Measurements from ENCODE around the gene CROCC2.

Gene CROCC2

DNA sequence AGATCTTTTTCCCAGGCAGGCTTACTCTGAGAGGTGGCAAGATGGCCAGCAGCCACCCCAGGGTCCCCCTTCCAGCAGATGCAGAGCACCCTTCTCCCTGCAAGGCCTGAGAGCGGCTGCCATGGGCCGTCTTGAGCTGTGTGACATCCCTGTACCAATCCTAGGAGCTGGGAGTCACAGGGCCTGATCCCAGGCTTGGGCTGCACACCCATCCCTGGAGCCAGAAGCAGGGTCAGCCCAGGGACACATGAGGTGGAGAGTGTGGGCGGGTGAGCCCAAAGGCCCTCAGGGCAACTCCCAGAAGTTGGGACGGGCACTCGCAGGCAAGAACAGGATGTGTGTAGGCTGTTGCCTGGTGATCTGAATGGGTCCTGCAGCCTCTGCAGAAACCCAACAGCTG lies 40.5 kb downstream of the CROCC2 start:
- H3K9me3 ChIP-seq (replicated peaks in 1 of 11): peaks cover 0 to 10% (median 0%) of the 10 kb centered on the region in 11 experiments; a peak in 3 of 22 replicates
- no peak overlapping the region for H3K9ac ChIP-seq
- H4K20me1 ChIP-seq: no peaks in the 10 kb centered on the region
- H3K27me3 ChIP-seq: no peaks in the 10 kb centered on the region
- H3K27ac ChIP-seq: no peak overlapping the region
- H3K4me1 ChIP-seq: peaks cover 0 to 18% (median 6%) of the 10 kb centered on the region in 10 experiments; a peak in 9 of 20 replicates
- H3K4me2 ChIP-seq: peak overlapping the region in 7 of 11 experiments; percentile 5 to 58 (median 40); a peak in 10 of 22 replicates
- no peaks in the 10 kb centered on the region for H3K36me3 ChIP-seq
- no peak for TF ChIP-seq Cebpa-rat (IDR thresholded peaks at IDR 0.05)
- no peak overlapping the region for H3K4me3 ChIP-seq

DNA sequence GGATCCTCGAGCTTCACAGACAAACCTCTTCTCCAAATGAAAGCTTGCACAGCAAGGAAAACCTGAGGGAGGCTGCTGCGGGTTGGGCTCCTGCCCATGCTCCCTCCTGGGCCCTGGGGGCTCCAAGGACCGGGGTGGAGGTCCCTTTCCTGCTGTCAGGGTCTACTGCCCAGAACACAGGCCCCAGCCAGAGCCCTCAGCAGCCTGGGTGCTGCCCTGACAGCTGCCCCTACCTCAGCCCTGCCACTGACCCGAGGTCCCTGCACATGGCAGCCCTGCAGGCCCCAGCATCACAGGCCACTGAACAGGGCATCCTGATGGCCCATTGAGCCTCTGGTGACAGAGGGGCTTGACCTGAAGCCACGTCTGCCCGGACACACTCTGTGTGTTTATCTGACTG lies 41.0 kb downstream of the CROCC2 start:
- TF ChIP-seq Cebpa-rat (IDR thresholded peaks at IDR 0.05): no peak
- H3K36me3 ChIP-seq: no peaks in the 10 kb centered on the region
- H4K20me1 ChIP-seq: no peaks in the 10 kb centered on the region
- H3K27ac ChIP-seq: no peak overlapping the region
- H3K27me3 ChIP-seq: no peaks in the 10 kb centered on the region
- H3K9me3 ChIP-seq (replicated peaks in 1 of 11): 0 out of 22 replicates have a peak, but pooled peaks cover 0 to 6% (median 0%) of the 10 kb centered on the region in 11 experiments
- H3K4me1 ChIP-seq: peaks cover 0 to 18% (median 6%) of the 10 kb centered on the region in 10 experiments; a peak in 9 of 20 replicates
- peak overlapping the region in 7 of 11 experiments; percentile 5 to 58 (median 40); a peak in 10 of 22 replicates for H3K4me2 ChIP-seq
- no peak overlapping the region for H3K4me3 ChIP-seq
- no peak overlapping the region for H3K9ac ChIP-seq

DNA sequence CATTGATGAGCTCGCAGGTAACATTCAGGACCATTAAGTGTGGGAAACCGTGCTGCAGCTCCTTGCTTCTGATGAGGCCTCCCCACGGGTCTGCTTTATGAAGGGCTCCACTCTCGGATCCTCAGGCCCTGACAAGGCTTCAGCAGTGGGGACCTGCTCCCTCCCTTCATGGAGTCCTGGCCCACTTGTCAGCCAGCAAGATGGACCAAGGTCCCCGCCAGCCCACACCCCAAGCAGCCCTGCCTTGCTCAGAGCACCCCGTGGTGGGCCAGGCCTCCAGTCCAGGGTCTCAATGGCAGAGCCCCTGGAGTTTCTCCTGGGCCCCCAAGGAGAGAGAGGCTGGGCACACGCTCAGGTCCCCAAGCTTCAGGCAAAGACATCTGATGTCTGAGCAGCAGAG lies 41.5 kb downstream of the CROCC2 start:
- Histone ChIP-seq H3K4me2 (peak overlapping the region in 4 of 11 experiments; percentile 40 to 58 (median 50); a peak in 7 of 22 replicates), H4K20me1 (no peaks in the 10 kb centered on the region), H3K27me3 (no peaks in the 10 kb centered on the region), H3K36me3 (no peaks in the 10 kb centered on the region), H3K4me1 (peaks cover 0 to 18% (median 6%) of the 10 kb centered on the region in 10 experiments; a peak in 9 of 20 replicates), H3K27ac (no peak overlapping the region), H3K9ac (no peak overlapping the region), H3K4me3 (no peak overlapping the region), H3K9me3 (replicated peaks in 1 of 11) (0 out of 22 replicates have a peak, but pooled peaks cover 0 to 6% (median 0%) of the 10 kb centered on the region in 11 experiments)
- no peak for TF ChIP-seq Cebpa-rat (IDR thresholded peaks at IDR 0.05)

DNA sequence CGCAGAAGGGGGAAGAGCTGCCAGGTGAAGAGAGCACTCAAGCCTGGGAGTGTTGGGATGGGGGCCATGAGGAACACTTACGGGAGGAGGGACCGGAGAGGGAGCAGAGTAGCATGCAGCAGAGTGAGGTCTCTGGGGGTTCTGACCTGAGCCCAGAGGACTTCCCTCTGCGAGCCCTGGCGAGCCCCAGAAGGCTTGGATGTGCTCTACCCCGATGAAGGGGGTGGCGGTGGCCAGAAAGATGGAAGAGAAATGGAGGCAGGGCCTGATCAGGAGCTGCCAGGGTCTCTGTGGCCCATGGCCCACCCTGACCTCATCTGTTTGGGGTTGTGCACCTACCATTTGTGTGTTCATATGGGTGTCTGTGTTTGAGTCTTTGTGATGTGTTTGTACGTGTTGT lies 42.0 kb downstream of the CROCC2 start:
- Histone ChIP-seq H3K4me3 (no peak overlapping the region), H3K27ac (no peak overlapping the region), H4K20me1 (no peaks in the 10 kb centered on the region), H3K4me1 (peaks cover 0 to 18% (median 6%) of the 10 kb centered on the region in 10 experiments; a peak in 9 of 20 replicates), H3K36me3 (no peaks in the 10 kb centered on the region), H3K4me2 (peak overlapping the region in 1 of 11 experiments; percentile 46; a peak in 1 of 22 replicates), H3K27me3 (no peaks in the 10 kb centered on the region), H3K9me3 (replicated peaks in 1 of 11) (0 out of 22 replicates have a peak, but pooled peaks cover 0 to 6% (median 0%) of the 10 kb centered on the region in 11 experiments), H3K9ac (no peak overlapping the region)
- TF ChIP-seq Cebpa-rat (IDR thresholded peaks at IDR 0.05): no peak

DNA sequence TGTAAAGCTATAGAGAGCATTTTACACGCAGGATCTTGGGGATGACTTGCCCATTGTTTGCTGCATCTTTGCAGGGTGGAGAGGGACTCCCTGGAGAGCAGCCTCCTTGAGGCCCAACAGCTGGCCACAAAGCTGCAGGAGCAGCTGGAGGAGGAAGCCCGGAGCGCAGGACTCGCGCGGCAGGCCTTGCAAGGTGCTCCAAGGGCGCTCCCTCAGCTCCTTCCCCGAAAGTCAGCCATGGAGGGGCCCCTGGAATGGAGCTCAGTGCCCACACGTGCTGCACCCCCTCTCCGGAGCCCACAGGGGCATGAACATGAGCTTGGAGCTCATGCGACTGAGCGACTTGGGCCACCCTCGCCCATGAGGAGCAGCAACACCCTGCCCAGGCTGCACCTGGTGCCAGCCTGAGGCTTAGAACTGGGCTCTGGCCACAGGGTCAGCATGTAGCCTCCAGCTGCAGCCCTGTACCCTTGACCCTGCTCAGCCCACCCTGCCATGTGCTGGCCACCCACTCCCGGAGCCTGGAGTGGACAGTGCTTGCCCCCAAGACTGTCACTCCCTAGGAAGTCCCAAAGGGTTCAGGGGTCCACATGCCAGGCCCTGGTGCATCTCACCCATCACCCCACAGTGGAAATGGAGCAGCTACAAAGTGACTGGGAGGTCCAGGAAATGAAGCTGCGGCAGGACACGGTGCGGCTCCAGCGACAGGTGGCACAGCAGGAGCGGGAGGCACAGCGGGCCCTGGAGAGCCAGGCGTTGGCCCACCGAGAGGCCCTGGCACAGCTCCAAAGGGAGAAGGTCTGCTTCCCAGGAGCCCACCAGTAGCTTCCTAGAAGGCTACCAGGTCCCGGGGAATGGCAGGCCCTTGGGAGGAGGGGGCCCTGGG lies 43.0 kb downstream of the CROCC2 start:
- no peak overlapping the region for H3K4me3 ChIP-seq
- peaks cover 0 to 18% (median 6%) of the 10 kb centered on the region in 10 experiments; a peak in 9 of 20 replicates for H3K4me1 ChIP-seq
- no peaks in the 10 kb centered on the region for H3K36me3 ChIP-seq
- H4K20me1 ChIP-seq: no peaks in the 10 kb centered on the region; a peak in 1 of 22 replicates
- no peak overlapping the region for H3K4me2 ChIP-seq
- H3K27ac ChIP-seq: no peak overlapping the region
- 0 out of 22 replicates have a peak, but pooled peaks cover 0 to 6% (median 0%) of the 10 kb centered on the region in 11 experiments for H3K9me3 ChIP-seq (replicated peaks in 1 of 11)
- TF ChIP-seq Cebpa-rat (IDR thresholded peaks at IDR 0.05): no peak
- no peaks in the 10 kb centered on the region for H3K27me3 ChIP-seq
- H3K9ac ChIP-seq: no peak overlapping the region

DNA sequence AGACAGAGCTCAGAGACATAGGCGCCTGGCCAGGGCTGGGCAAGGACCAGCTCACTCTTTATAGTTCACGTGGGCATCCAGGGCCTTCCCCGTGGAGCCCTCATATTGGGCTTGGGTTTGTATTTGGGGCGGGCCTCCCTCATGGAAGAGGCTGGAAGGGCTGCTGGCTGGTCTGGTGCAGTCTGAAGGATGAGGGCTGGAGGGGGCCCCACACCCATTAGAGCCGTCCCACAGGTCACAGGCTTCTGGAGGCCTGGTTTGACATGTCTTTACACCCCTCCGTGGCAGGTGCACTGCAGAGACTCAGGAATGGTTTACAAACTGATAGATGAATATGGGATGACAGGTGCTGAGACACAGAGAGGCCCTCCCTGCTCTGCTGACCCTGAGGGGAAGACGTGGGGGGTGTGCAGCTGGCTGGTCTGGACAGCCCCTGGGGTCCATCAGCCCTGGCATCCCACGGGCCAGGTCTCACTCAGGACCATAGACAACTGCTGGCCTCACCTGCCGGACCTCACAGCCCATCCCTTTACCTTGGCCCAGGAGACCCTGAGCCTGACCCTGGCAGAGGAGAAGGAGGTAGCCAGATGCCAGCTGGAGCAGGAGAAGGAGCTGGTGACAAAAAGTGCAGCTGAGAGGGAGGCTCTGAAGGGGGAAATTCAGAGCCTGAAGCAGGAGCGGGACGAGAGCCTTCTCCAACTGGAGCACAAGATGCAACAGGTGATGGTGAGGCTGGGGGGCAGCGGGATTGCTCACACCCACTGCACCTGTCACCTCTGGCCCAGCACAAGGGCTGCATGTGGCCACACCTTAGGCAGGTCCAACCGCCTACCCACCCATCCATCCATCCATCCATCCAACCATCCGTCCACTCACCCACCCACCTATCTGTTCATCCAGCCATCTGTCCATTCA lies 43.9 kb downstream of the CROCC2 start:
- Histone ChIP-seq H3K4me1 (peaks cover 0 to 18% (median 8%) of the 10 kb centered on the region in 10 experiments; a peak in 11 of 20 replicates), H3K9ac (no peak overlapping the region)
- TF ChIP-seq Cebpa-rat (IDR thresholded peaks at IDR 0.05): no peak

DNA sequence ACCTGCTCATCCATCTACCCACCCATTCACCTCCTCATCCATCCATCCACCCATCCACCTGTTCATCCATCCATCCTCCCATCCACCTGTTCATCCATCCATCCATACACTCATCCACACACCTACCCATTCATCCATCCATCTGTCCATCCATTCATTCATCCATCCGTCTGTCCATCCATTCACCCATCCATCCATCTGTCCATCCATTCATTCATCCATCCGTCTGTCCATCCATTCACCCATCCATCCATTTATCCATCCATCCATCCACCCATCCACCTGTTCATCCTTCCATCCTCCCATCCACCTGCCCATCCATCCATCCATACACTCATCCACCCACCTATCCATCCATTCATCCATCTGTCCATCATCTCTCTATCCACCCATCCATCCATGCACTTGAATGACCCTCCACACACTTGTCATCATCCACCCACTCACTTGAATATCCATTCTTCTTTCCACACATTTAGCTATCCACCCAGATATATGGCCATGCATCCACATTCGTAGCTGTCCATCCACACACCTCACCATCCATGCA lies 45.0 kb downstream of the CROCC2 start:
- Histone ChIP-seq H4K20me1 (peaks cover 0 to 11% (median 0%) of the 10 kb centered on the region in 11 experiments; a peak in 1 of 22 replicates), H3K27me3 (no peaks in the 10 kb centered on the region), H3K9me3 (replicated peaks in 1 of 11) (0 out of 22 replicates have a peak, but pooled peaks cover 0 to 6% (median 0%) of the 10 kb centered on the region in 11 experiments), H3K9ac (no peak overlapping the region), H3K4me1 (peaks cover 0 to 24% (median 14%) of the 10 kb centered on the region in 10 experiments; a peak in 14 of 20 replicates), H3K4me3 (no peak overlapping the region), H3K36me3 (no peaks in the 10 kb centered on the region), H3K4me2 (no peak overlapping the region), H3K27ac (no peak overlapping the region)
- TF ChIP-seq Cebpa-rat (IDR thresholded peaks at IDR 0.05): no peak

More for the DNA sequence above, 43.9 kb downstream of the CROCC2 start:
- Histone ChIP-seq H3K4me3 (no peak overlapping the region), H3K9me3 (replicated peaks in 1 of 11) (0 out of 22 replicates have a peak, but pooled peaks cover 0 to 6% (median 0%) of the 10 kb centered on the region in 11 experiments), H3K4me2 (no peak overlapping the region), H4K20me1 (peaks cover 0 to under 1% (median 0%) of the 10 kb centered on the region in 11 experiments; a peak in 1 of 22 replicates), H3K27ac (no peak overlapping the region), H3K27me3 (no peaks in the 10 kb centered on the region), H3K36me3 (no peaks in the 10 kb centered on the region)

DNA sequence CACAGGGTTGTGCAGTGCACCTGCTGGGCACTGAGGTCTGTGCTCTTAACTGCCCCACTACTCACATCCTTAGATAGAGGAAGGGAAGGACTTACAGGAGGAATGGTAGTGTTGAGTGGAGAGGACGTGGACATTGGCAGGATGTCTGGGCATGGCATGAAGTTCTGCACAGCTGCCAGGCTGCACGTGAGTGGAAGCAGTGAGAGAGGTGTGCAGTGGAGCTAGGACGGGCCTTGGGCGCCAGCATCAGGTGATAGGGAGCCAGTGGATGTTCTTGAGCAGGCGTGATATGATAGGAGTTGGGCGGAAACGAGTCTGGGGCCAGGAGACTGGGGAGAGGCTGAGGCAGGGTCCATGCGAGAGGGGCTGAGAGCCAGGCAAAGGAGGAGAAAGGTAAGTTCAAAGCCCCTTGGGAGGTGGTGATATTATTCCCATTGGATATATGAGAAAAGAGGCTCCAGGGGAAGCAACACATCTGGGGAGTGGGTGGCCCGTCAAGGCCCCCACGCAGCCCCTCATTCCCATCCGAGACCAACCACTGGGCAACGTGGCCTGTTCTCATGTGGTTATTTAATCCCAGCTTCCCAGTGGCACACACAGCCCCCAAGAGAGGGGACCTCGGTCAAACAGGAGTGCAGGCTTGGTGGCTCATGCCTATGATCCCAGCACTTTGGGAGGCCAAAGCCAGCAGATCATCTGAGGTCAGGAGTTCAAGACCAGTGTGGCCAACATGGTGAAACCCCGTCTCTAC lies 46.5 kb downstream of the CROCC2 start:
- Histone ChIP-seq H3K27ac (no peak overlapping the region), H4K20me1 (peaks cover 0 to 18% (median 0%) of the 10 kb centered on the region in 11 experiments; a peak in 3 of 22 replicates), H3K9ac (no peak overlapping the region), H3K4me1 (peaks cover 0 to 29% (median 15%) of the 10 kb centered on the region in 10 experiments; a peak in 15 of 20 replicates), H3K9me3 (replicated peaks in 1 of 11) (no peaks in the 10 kb centered on the region), H3K27me3 (no peaks in the 10 kb centered on the region), H3K36me3 (no peaks in the 10 kb centered on the region), H3K4me2 (no peak overlapping the region), H3K4me3 (no peak overlapping the region)
- TF ChIP-seq Cebpa-rat (IDR thresholded peaks at IDR 0.05): no peak
